Activated CD4-positive, alpha-beta T cell treated with anti-CD3 and anti-CD28 coated beads, Interleukin-2, amount 50 U/mL, for 4 hours (primary cell): ENCODE data around the gene HOXD4.

Source experiments
- DNase-seq, 2 experiments: peaks; one replicate each; pipeline ENCODE4 v3.0.0-alpha.2; 2020

The HOXD4 gene

GRCh38 chr2:176151442-176152287 lies at the start of gene HOXD4:
Gene HOXD4, plus strand, starts transcription at chr2:176151550. Its CDS starts 84 bp downstream, at chr2:176151634.
- DNase-seq = no peak

- DNase-seq = no peak
Measured at GRCh38 chr2:176101842-176102241, 49.5 kb upstream of the HOXD4 start.

- DNase-seq = no peak
Measured at GRCh38 chr2:176102309-176102866, 49.0 kb upstream of the HOXD4 start.

- no peak for DNase-seq
Measured at GRCh38 chr2:176103194-176103593, 48.2 kb upstream of the HOXD4 start.

GRCh38 chr2:176103742-176104315 lies 47.5 kb upstream of the HOXD4 start:
- no peak for DNase-seq

- DNase-seq = no peak
Measured at GRCh38 chr2:176104316-176105077, 46.9 kb upstream of the HOXD4 start.

- no peak for DNase-seq
Measured at GRCh38 chr2:176105078-176105729, 46.1 kb upstream of the HOXD4 start.

GRCh38 chr2:176105730-176106580 lies 45.4 kb upstream of the HOXD4 start:
- DNase-seq = no peak

GRCh38 chr2:176106581-176107539 lies 44.5 kb upstream of the HOXD4 start, which contains the start of gene HOXD11:
Gene HOXD11, plus strand, starts transcription at chr2:176107280. Its CDS starts 76 bp downstream, at chr2:176107356.
- DNase-seq = no peak

GRCh38 chr2:176107731-176108181 lies 43.6 kb upstream of the HOXD4 start:
- DNase-seq = no peak

GRCh38 chr2:176109192-176109901 lies 42.0 kb upstream of the HOXD4 start:
- no peak for DNase-seq

- no peak for DNase-seq
Measured at GRCh38 chr2:176109946-176110345, 41.4 kb upstream of the HOXD4 start.

- DNase-seq = no peak
Measured at GRCh38 chr2:176110415-176111308, 40.7 kb upstream of the HOXD4 start.

GRCh38 chr2:176111309-176111663 lies 40.1 kb upstream of the HOXD4 start:
- DNase-seq = no peak

GRCh38 chr2:176111846-176112374 lies 39.4 kb upstream of the HOXD4 start:
- DNase-seq = no peak

GRCh38 chr2:176112375-176113302 lies 38.7 kb upstream of the HOXD4 start:
- no peak for DNase-seq
